ENCODE results near the gene KNCN. TPM values are rescaled to one million over a fixed set of nuclear protein-coding genes. Genes with fewer than 3 reads are reported as not detected.
A peak's percentile ranks its signal among the peaks of the same experiment; 100 is the strongest.

Gene KNCN
- total and polyA plus RNA-seq, 5 experiments from 2014 or later, result not detected

DNA sequence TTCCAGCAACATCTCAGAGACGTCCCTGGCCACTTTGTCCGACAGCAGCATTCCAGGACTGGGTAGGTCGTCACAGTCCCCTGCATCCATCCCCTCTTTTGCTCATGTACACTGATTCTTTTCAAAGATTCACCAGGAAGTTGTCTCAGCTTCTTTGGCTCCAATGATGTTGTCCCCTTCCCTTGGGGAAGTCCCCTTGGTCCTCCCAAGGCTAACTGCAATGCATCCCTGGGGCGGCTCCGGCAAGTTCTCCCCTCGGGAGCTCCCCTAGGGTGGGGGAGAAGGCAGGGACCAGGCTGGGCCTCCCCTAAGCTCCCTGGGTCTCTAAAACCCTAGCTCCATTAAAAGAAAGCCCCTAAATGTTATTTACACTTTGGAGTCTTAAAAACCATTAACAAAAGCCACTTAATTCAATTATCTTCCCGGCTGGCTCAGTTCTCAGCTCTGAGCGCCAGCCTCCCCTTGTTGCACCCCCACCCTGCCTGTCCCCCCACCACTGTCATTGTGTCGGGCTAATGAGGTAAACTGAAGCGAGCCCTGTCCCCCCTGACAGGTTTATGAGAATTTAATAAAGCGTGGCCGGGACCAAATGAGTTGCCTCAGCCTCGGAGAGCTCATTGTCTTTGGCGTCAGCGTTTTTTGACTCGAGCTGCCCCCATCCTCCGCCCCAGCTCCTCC lies 25.3 kb downstream of the KNCN start:
- no peak overlapping the region for H3K4me3 Mint-ChIP-seq
- H3K27me3 Mint-ChIP-seq, result peaks cover 21 to 50% (median 34%) of the 10 kb centered on the region in 5 donors
- POLR2A ChIA-PET, result interaction anchor here (0.6 to 0.8 kb wide), 2 partner anchors 8 to 194 kb away, joined by 3 to 4 read pairs; no protein-coding TSS in a partner anchor

DNA sequence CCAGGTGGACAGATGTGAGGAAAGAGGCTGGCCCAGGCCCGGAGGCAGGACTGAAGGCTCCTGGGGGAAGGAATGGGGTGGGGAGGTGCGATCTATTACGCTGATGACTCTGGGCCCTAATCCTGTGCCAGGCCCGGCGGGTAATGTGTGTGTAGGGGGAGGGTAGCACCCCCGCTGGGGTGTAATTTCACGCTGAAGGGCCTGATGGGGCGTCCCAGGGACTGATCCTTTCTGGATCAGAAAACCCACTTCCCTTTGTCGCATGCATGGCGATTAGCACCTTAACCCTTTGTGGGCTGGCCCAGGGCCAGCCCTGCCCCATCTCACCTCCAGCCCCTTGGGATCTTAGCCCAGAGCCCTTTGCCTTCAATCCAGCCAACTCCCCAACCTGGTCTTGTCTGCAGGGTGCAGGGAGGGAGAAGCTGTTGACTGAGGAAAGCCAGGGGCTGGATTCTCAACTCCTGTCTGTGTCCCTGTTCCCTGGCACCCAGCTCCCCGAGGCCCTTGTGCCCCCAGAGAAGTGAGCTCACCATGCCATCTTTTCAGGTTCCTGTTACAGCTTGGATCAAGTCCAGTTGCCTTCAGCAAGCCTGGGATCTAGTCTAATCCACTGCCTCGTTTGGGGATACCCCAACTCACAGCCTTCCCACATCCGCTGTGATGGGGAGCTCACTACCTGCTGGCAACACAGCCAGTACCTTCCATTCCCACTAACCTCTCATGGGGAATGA lies 26.0 kb downstream of the KNCN start:
- Mint-ChIP-seq H3K27ac (no peak overlapping the region), H3K27me3 (peaks cover 23 to 47% (median 36%) of the 10 kb centered on the region in 5 donors), H3K4me3 (no peak overlapping the region), H3K4me1 (peaks cover 0 to 8% (median 5%) of the 10 kb centered on the region in 4 donors), H3K9me3 (no peaks in the 10 kb centered on the region), H3K36me3 (no peaks in the 10 kb centered on the region)
- POLR2A ChIA-PET, result interaction anchor here (0.6 kb wide), 1 partner anchor 194 kb away, joined by 4 read pairs; no protein-coding TSS in a partner anchor
- ATAC-seq, result no peak
- no peak for DNase-seq

More for the DNA sequence above, 25.3 kb downstream of the KNCN start:
- no peak for DNase-seq
- Mint-ChIP-seq H3K36me3 (no peaks in the 10 kb centered on the region), H3K27ac (no peak overlapping the region), H3K9me3 (no peaks in the 10 kb centered on the region), H3K4me1 (peaks cover 0 to 8% (median 5%) of the 10 kb centered on the region in 4 donors)
- no peak for ATAC-seq

DNA sequence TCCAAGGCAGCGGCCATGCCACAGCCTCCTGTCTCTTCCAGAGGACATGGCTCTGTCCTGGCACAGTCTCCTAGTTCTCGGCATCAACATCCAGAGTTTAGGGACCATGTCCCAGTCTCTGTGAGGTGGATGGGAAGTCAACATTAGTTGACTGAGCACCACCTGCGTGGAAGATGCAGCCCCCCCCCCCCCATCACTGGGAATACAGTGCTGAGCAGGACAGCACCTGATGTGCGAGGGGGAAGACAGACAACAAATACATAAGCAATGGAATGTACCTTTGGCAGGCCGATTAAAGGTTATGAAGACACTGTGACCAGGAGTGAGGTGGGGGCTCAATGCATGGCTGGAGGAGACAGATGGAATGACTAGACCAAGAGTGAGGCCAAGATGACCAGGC lies 26.6 kb downstream of the KNCN start:
- POLR2A ChIA-PET, result no interaction called here
- ATAC-seq (no peak), DNase-seq (no peak)
- Mint-ChIP-seq H3K4me1 (peaks cover 0 to 8% (median 5%) of the 10 kb centered on the region in 4 donors), H3K4me3 (no peak overlapping the region), H3K27ac (no peak overlapping the region), H3K9me3 (no peaks in the 10 kb centered on the region), H3K27me3 (peaks cover 24 to 47% (median 38%) of the 10 kb centered on the region in 5 donors), H3K36me3 (no peaks in the 10 kb centered on the region)

DNA sequence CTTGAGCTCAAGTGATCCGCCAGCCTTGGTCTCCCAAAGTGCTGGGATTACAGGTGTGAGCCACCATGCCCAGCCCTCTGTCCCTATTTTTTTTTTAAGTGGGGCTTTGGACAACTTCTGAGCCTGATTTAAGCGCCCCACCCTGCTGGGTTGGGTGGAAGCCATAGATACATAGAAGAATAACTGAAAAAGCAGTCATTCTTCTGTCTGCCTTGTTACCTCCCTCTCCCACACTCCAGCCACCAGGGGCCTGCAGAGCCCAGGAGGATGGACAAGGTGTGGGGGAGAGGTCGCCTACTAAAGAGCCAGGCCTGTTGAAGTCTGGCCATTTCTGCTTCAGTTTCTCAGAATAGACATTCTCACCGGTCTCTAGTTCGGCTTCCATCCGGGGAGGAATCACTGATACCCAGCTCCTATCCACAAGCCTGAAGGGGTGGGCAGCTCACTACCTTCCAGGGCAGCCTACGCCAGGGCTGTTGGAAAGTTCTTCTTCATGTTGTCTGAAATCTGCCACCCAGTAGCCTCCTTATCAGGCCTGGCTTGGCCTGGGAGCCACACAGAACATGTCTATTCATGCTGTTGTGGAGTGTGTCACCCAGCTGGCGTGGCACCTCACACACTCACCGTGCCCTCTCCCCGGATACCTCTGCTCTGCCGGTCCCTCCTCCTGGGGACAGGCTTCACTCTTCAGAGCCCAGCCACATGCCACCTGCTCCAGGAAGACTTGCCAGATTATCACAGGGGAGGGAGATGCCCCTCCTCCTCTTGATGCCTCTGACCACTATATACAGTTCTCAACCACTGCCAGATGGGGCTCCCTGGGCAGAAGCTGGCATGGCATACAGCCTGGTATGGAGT lies 27.7 kb downstream of the KNCN start:
- no peaks in the 10 kb centered on the region for H3K9me3 Mint-ChIP-seq
- H3K4me1 Mint-ChIP-seq, result peaks cover 0 to 6% (median 2%) of the 10 kb centered on the region in 4 donors
- peaks cover 18 to 43% (median 31%) of the 10 kb centered on the region in 5 donors for H3K27me3 Mint-ChIP-seq
- H3K4me3 Mint-ChIP-seq, result no peak overlapping the region
- POLR2A ChIA-PET, result interaction anchor here (0.6 kb wide), 1 partner anchor 289 kb away, joined by 4 read pairs; no protein-coding TSS in a partner anchor
- no peak for DNase-seq
- no peaks in the 10 kb centered on the region for H3K36me3 Mint-ChIP-seq
- ATAC-seq, result no peak
- H3K27ac Mint-ChIP-seq, result no peak overlapping the region

DNA sequence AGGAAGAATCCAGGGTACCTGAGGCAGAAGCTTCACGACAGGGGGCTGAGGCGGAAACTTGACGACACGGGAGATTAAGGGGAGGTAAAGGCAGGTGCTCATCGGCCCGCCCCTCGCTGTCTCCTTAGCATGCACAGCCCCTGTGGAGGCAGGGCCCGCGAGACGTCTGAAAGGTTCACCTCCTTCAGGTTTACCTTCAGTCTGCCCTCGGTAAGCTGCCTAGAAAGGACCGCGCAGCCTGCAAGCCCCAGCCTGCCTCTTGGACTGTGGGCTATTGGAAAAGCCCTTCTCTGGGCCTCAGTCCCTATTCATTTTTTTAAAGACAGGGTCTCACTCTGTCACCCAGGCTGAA lies 28.5 kb downstream of the KNCN start:
- Mint-ChIP-seq H3K27me3 (peaks cover 13 to 43% (median 24%) of the 10 kb centered on the region in 5 donors), H3K4me1 (peaks cover 0 to 1% (median 0%) of the 10 kb centered on the region in 4 donors), H3K36me3 (no peaks in the 10 kb centered on the region), H3K4me3 (no peak overlapping the region), H3K27ac (no peak overlapping the region), H3K9me3 (no peaks in the 10 kb centered on the region)
- DNase-seq, result no peak
- POLR2A ChIA-PET, result interaction anchor here (0.6 kb wide), 1 partner anchor 288 kb away, joined by 4 read pairs; no protein-coding TSS in a partner anchor
- no peak for ATAC-seq

- Mint-ChIP-seq H3K9me3 (no peaks in the 10 kb centered on the region), H3K4me1 (peaks cover 0 to 1% (median 0%) of the 10 kb centered on the region in 4 donors), H3K4me3 (no peak overlapping the region), H3K27me3 (peaks cover 13 to 38% (median 22%) of the 10 kb centered on the region in 5 donors), H3K36me3 (no peaks in the 10 kb centered on the region), H3K27ac (no peak overlapping the region)
- POLR2A ChIA-PET, result interaction anchor here (0.6 kb wide), 1 partner anchor 288 kb away, joined by 4 read pairs; no protein-coding TSS in a partner anchor
- ATAC-seq, result no peak
- no peak for DNase-seq
Observed at GRCh38 chr1:46522184-46522968, 29.1 kb downstream of the KNCN start.

GRCh38 chr1:46521414-46521813 lies 30.0 kb downstream of the KNCN start:
- peaks cover 0 to 7% (median 2%) of the 10 kb centered on the region in 4 donors for H3K4me1 Mint-ChIP-seq
- no peaks in the 10 kb centered on the region for H3K9me3 Mint-ChIP-seq
- no peak for ATAC-seq
- no peak for DNase-seq
- H3K4me3 Mint-ChIP-seq, result no peak overlapping the region
- peaks cover 13 to 40% (median 27%) of the 10 kb centered on the region in 5 donors for H3K27me3 Mint-ChIP-seq
- no peaks in the 10 kb centered on the region for H3K36me3 Mint-ChIP-seq
- peak overlapping the region in 1 of 10 donors; percentile 77 for H3K27ac Mint-ChIP-seq
- POLR2A ChIA-PET, result no interaction called here

DNA sequence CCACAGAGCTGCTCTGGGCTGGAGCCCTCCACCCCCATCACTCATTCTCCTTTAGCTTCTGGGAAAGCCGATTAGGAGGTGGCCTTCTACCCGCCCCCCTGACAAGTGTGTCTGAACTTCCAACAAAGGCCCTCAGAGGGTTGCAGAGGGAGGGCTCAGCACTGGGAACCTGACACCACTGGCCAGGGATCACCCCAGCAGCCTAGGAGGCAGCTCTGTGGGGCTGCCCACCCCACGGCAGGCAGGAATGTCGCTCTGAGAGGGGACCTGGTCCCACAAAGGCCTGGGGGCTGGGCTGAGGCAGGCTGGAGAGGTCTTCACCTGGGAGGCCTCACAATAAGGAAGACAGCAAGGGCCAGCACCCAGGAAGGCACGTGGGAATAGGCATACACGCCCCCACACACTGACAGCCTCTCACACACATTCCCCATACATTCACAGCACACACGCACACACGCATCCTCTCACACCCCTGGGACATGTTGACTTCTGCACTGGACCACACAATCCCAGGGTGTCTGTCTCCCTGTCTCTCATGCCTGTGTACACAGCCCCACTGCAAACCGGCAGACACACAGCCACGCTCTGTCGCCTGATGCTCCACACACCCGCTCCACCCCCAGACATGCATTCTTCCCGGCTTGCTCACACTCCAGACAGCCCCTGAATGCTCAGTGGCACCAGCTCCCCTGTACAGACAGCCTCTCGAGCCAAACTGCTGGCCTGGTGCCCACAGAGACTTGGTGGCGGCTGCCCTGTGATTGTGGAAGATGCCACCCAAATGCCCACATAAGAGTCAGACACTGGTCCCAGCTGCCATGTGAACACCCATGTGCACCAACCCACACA lies 31.2 kb downstream of the KNCN start:
- Mint-ChIP-seq H3K36me3 (no peaks in the 10 kb centered on the region), H3K4me3 (no peak overlapping the region), H3K27ac (peak overlapping the region in 1 of 10 donors; percentile 72), H3K9me3 (no peaks in the 10 kb centered on the region), H3K27me3 (peaks cover 15 to 38% (median 27%) of the 10 kb centered on the region in 5 donors), H3K4me1 (peaks cover 0 to 13% (median 2%) of the 10 kb centered on the region in 4 donors)
- POLR2A ChIA-PET, result no interaction called here
- ATAC-seq (no peak), DNase-seq (no peak)

- peaks cover 12 to 34% (median 29%) of the 10 kb centered on the region in 5 donors for H3K27me3 Mint-ChIP-seq
- H3K27ac Mint-ChIP-seq, result no peak overlapping the region
- POLR2A ChIA-PET, result no interaction called here
- no peak for ATAC-seq
- no peak overlapping the region for H3K4me3 Mint-ChIP-seq
- H3K36me3 Mint-ChIP-seq, result no peaks in the 10 kb centered on the region
- peaks cover 0 to 13% (median 2%) of the 10 kb centered on the region in 4 donors for H3K4me1 Mint-ChIP-seq
- DNase-seq, result no peak
- no peaks in the 10 kb centered on the region for H3K9me3 Mint-ChIP-seq
Observed at GRCh38 chr1:46519209-46519608, 32.2 kb downstream of the KNCN start.

DNA sequence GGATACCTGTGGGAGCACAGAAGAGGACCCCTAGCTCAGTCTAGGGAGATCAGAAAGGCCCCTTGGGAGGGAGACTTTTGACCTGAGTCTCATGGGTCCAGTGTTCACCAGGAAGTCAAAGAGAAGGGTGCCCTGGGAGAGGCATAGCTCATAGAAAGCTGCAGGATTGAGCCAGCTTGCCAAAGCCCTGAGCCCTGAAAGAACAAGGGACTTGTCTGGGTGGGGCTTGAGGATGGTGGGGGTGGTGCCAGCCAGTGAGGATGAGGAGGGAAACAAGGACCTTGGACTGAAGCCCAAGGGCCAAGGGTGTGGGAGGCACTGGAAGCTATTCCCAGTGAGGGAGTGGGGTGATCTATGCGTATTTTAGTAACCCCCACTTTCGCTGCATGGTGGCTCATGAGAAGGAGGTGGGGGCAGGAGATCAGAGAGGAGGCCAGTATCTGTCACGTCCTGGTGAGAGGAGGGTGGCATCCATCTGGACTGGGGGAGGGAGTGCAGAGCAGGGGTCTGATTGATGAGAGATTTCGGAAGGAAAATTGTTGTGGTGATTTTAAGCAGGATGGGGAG lies 33.4 kb downstream of the KNCN start:
- no peak for DNase-seq
- Mint-ChIP-seq H3K36me3 (no peaks in the 10 kb centered on the region), H3K27me3 (peaks cover 12 to 38% (median 32%) of the 10 kb centered on the region in 5 donors), H3K9me3 (no peaks in the 10 kb centered on the region), H3K27ac (peak overlapping the region in 2 of 10 donors; percentile 22 to 71), H3K4me1 (peaks cover 0 to 13% (median 2%) of the 10 kb centered on the region in 4 donors), H3K4me3 (no peak overlapping the region)
- no peak for ATAC-seq
- POLR2A ChIA-PET, result interaction anchor here (0.5 kb wide), 1 partner anchor 9 kb away, joined by 3 read pairs; no protein-coding TSS in a partner anchor

Data from naive thymus-derived CD8-positive, alpha-beta T cell (primary cell).